Measurements from ENCODE around the gene RAET1L.

DNA sequence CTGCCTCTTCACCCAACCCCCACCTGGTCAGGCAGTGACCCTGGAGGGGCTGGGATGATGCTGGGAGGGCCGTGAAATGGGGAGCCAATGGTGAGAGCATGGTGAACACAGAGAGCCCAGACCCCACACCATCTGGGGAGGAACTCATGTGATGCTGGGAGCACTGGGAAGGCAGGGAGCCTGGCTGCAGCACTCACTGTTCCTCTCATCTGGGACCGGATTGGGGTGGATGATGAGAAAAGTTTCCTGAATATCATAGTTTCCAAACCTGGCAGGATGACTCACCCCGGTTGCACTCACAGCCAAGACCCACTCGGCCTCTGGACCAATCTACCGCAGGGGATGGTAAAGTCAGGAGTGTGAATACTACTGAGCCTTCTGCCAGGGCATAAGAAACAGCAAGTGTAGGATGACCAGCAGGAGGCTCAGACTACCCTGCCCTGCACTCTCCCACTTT is 39.8 kb downstream of the RAET1L start:
- TF ChIP-seq, protein P1, sequence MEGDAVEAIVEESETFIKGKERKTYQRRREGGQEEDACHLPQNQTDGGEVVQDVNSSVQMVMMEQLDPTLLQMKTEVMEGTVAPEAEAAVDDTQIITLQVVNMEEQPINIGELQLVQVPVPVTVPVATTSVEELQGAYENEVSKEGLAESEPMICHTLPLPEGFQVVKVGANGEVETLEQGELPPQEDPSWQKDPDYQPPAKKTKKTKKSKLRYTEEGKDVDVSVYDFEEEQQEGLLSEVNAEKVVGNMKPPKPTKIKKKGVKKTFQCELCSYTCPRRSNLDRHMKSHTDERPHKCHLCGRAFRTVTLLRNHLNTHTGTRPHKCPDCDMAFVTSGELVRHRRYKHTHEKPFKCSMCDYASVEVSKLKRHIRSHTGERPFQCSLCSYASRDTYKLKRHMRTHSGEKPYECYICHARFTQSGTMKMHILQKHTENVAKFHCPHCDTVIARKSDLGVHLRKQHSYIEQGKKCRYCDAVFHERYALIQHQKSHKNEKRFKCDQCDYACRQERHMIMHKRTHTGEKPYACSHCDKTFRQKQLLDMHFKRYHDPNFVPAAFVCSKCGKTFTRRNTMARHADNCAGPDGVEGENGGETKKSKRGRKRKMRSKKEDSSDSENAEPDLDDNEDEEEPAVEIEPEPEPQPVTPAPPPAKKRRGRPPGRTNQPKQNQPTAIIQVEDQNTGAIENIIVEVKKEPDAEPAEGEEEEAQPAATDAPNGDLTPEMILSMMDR (optimal IDR thresholded peaks at IDR 0.05 in 1 of 3, IDR thresholded peaks at IDR 0.05 in 1 of 3, conservative IDR thresholded peaks at IDR 0.05 in 1 of 3; ENCODE audit: extremely low read depth in 1 of 3, insufficient read depth in 2 of 3, low read length in 3 of 3): no peak
- no peak for TF ChIP-seq EZH2 (IDR thresholded peaks at IDR 0.05; ENCODE audit: low read length)
